Activated CD4-positive, alpha-beta T cell treated with anti-CD3 and anti-CD28 coated beads, Interleukin-2, amount 10 ng/mL, durations not matched to agents 24 days and 14 days (primary cell): Measurements from ENCODE around the gene SOX10. TPM values are rescaled to one million over a fixed set of nuclear protein-coding genes. Genes with fewer than 3 reads are reported as not detected.

Experiments
- DNase-seq: peaks from one replicate; pipeline ENCODE4 v3.0.0; 2022
- H3K27ac Mint-ChIP-seq: one replicate; pipeline ENCODE4 v1.8.0; 2022; ENCODE audit warnings: mild to moderate bottlenecking, mixed read lengths
- H3K27me3 Mint-ChIP-seq: one replicate; pipeline ENCODE4 v1.8.0; 2022; ENCODE audit warnings: mixed read lengths
- H3K36me3 Mint-ChIP-seq: one replicate; pipeline ENCODE4 v1.8.0; 2022; ENCODE audit warnings: low read depth, mild to moderate bottlenecking, mixed read lengths
- H3K4me1 Mint-ChIP-seq: one replicate; pipeline ENCODE4 v1.8.0; 2021; ENCODE audit warnings: mixed read lengths
- H3K4me3 Mint-ChIP-seq: one replicate; pipeline ENCODE4 v1.8.0; 2022; ENCODE audit warnings: mild to moderate bottlenecking, moderate library complexity, mixed read lengths
- H3K9me3 Mint-ChIP-seq: one replicate; pipeline ENCODE4 v1.8.0; 2021; ENCODE audit warnings: mixed read lengths
- intact Hi-C: fragments of 100-400 bp; cut with micrococcal nuclease; formaldehyde crosslinking; loops from one replicate; pipeline ENCODE4 v1.15.1; 2023
- total RNA-seq: library from RNA; stranded (reverse); gene quantifications from 2 replicates; pipeline ENCODE4 v1.2.3, GENCODE V29; 2022

SOX10 gene
- total RNA-seq, 1 donor from 2014 or later: not detected

- Mint-ChIP-seq H3K9me3 (no peaks in the 10 kb centered on the region), H3K36me3 (peaks cover 12% of the 10 kb centered on the region), H3K27ac (no peak overlapping the region), H3K27me3 (no peaks in the 10 kb centered on the region), H3K4me3 (no peak overlapping the region), H3K4me1 (peaks cover 9% of the 10 kb centered on the region)
- DNase-seq: peak; percentile 72
- intact Hi-C loops: loop anchor here (5.0 kb wide), 1 partner anchor 33 kb away; no protein-coding TSS in a partner anchor
Observed at GRCh38 chr22:37930270-37930951, 53.9 kb downstream of the SOX10 start.

- Mint-ChIP-seq H3K4me3 (no peak overlapping the region), H3K27me3 (no peaks in the 10 kb centered on the region), H3K27ac (no peak overlapping the region), H3K9me3 (no peaks in the 10 kb centered on the region), H3K4me1 (peaks cover 9% of the 10 kb centered on the region), H3K36me3 (peaks cover 12% of the 10 kb centered on the region)
- no peak for DNase-seq
- intact Hi-C loops: no loop called here
Observed at GRCh38 chr22:37929390-37929789, 55.0 kb downstream of the SOX10 start.

- H3K27ac Mint-ChIP-seq: no peak overlapping the region
- DNase-seq: no peak
- H3K36me3 Mint-ChIP-seq: peaks cover 14% of the 10 kb centered on the region
- no peak overlapping the region for H3K4me3 Mint-ChIP-seq
- H3K4me1 Mint-ChIP-seq: no peaks in the 10 kb centered on the region
- H3K27me3 Mint-ChIP-seq: no peaks in the 10 kb centered on the region
- intact Hi-C loops: no loop called here
- no peaks in the 10 kb centered on the region for H3K9me3 Mint-ChIP-seq
Observed at GRCh38 chr22:37927637-37927936, 56.8 kb downstream of the SOX10 start.

- H3K4me1 Mint-ChIP-seq: no peaks in the 10 kb centered on the region
- no peak overlapping the region for H3K27ac Mint-ChIP-seq
- no peak for DNase-seq
- H3K36me3 Mint-ChIP-seq: peaks cover 12% of the 10 kb centered on the region
- no peaks in the 10 kb centered on the region for H3K9me3 Mint-ChIP-seq
- intact Hi-C loops: no loop called here
- H3K4me3 Mint-ChIP-seq: no peak overlapping the region
- no peaks in the 10 kb centered on the region for H3K27me3 Mint-ChIP-seq
Observed at GRCh38 chr22:37926771-37927636, 57.4 kb downstream of the SOX10 start.

GRCh38 chr22:37926358-37926757 is 58.0 kb downstream of the SOX10 start:
- intact Hi-C loops: no loop called here
- H3K27ac Mint-ChIP-seq: no peak overlapping the region
- H3K27me3 Mint-ChIP-seq: no peaks in the 10 kb centered on the region

GRCh38 chr22:37925767-37926166 is 58.6 kb downstream of the SOX10 start:
- H3K36me3 Mint-ChIP-seq: peaks cover 15% of the 10 kb centered on the region
- no peak overlapping the region for H3K27ac Mint-ChIP-seq
- no peak overlapping the region for H3K4me3 Mint-ChIP-seq
- H3K27me3 Mint-ChIP-seq: no peaks in the 10 kb centered on the region
- no peak for DNase-seq
- intact Hi-C loops: no loop called here
- peaks cover 1% of the 10 kb centered on the region for H3K4me1 Mint-ChIP-seq
- H3K9me3 Mint-ChIP-seq: no peaks in the 10 kb centered on the region

More at GRCh38 chr22:37926358-37926757, 58.0 kb downstream of the SOX10 start:
- DNase-seq: no peak
- peaks cover 15% of the 10 kb centered on the region for H3K36me3 Mint-ChIP-seq
- H3K9me3 Mint-ChIP-seq: no peaks in the 10 kb centered on the region
- H3K4me3 Mint-ChIP-seq: no peak overlapping the region
- H3K4me1 Mint-ChIP-seq: peaks cover 1% of the 10 kb centered on the region

GRCh38 chr22:37925330-37925729 is 59.0 kb downstream of the SOX10 start:
- Mint-ChIP-seq H3K27ac (no peak overlapping the region), H3K4me1 (peaks cover 2% of the 10 kb centered on the region), H3K36me3 (peaks cover 15% of the 10 kb centered on the region), H3K27me3 (no peaks in the 10 kb centered on the region), H3K4me3 (no peak overlapping the region), H3K9me3 (no peaks in the 10 kb centered on the region)
- intact Hi-C loops: no loop called here
- no peak for DNase-seq

- DNase-seq: no peak
- Mint-ChIP-seq H3K36me3 (peaks cover 19% of the 10 kb centered on the region), H3K27ac (no peak overlapping the region), H3K4me1 (peaks cover 6% of the 10 kb centered on the region), H3K27me3 (no peaks in the 10 kb centered on the region), H3K9me3 (no peaks in the 10 kb centered on the region), H3K4me3 (no peak overlapping the region)
- intact Hi-C loops: no loop called here
Observed at GRCh38 chr22:37924386-37925065, 59.8 kb downstream of the SOX10 start.

GRCh38 chr22:37923927-37924326 is 60.4 kb downstream of the SOX10 start:
- intact Hi-C loops: no loop called here
- H3K27ac Mint-ChIP-seq: no peak overlapping the region

More at GRCh38 chr22:37923927-37924326, 60.4 kb downstream of the SOX10 start:
- H3K4me3 Mint-ChIP-seq: no peak overlapping the region
- no peaks in the 10 kb centered on the region for H3K9me3 Mint-ChIP-seq
- peaks cover 6% of the 10 kb centered on the region for H3K4me1 Mint-ChIP-seq
- no peak for DNase-seq
- H3K27me3 Mint-ChIP-seq: no peaks in the 10 kb centered on the region
- peaks cover 16% of the 10 kb centered on the region for H3K36me3 Mint-ChIP-seq

Other genes starting within 250 kb of the SOX10 start
- gene GCAT, start 176.6 kb downstream of the SOX10 start, total RNA-seq: 27.7 and 28.9 TPM in 2 replicates
- gene GALR3, start 161.2 kb downstream of the SOX10 start, total RNA-seq: not detected in 2 replicates
- gene ANKRD54, start 140.2 kb downstream of the SOX10 start, total RNA-seq: 27.2 and 29.9 TPM in 2 replicates
- 460 and 480 TPM in 2 replicates for gene EIF3L, start 135.1 kb downstream of the SOX10 start, total RNA-seq
- gene MICALL1, start 78.3 kb downstream of the SOX10 start, total RNA-seq: 27.3 and 27.7 TPM in 2 replicates
- gene C22orf23, start 31.0 kb downstream of the SOX10 start, total RNA-seq: 0.37 TPM in 1 of 2 replicates, not detected in the other
- 113 TPM in 2 replicates for gene POLR2F, start 30.9 kb downstream of the SOX10 start, total RNA-seq
- 11.9 and 15.1 TPM in 2 replicates for gene PICK1, start 72.8 kb upstream of the SOX10 start, total RNA-seq
- gene SLC16A8, start 99.6 kb upstream of the SOX10 start, total RNA-seq: not detected in 2 replicates
- gene BAIAP2L2, start 126.1 kb upstream of the SOX10 start, total RNA-seq: 0.19 and 0.45 TPM in 2 replicates
- 34.3 and 43.2 TPM in 2 replicates for gene PLA2G6, start 197.3 kb upstream of the SOX10 start, total RNA-seq
- gene MAFF, start 217.4 kb upstream of the SOX10 start, total RNA-seq: 12.6 and 12.8 TPM in 2 replicates